Frontal cortex (tissue), 4 donors: ENCODE results near the gene CEMP1. TPM values are rescaled to one million over a fixed set of nuclear protein-coding genes. Genes with fewer than 3 reads are reported as not detected.
"Not testable (repeated sequence)": the region's sequence is repeated elsewhere in the genome, so short reads cannot be mapped to it uniquely, and the experiment has no call there.

Experiments used
- DNase-seq, 2 donors: peaks; one replicate each; pipeline ENCODE4 v3.0.0; 2012; ENCODE audit warnings: low spot score in 2 of 2
- FAIRE-seq: peaks from 2 replicates; lab custom pipeline; 2012; peaks lifted over from hg19 to GRCh38; lab: Jason Lieb, UNC
- total RNA-seq: library from RNA; depleted of rRNA; stranded (reverse); fragments of >200 nt; gene quantifications from one replicate; pipeline ENCODE4 v1.2.3, GENCODE V29; 2014
- donor health status: control.
- donor health status: control.
- donor health status: control.

The CEMP1 gene
- total RNA-seq, 1 donor from 2014 or later = 0.41 TPM

DNA sequence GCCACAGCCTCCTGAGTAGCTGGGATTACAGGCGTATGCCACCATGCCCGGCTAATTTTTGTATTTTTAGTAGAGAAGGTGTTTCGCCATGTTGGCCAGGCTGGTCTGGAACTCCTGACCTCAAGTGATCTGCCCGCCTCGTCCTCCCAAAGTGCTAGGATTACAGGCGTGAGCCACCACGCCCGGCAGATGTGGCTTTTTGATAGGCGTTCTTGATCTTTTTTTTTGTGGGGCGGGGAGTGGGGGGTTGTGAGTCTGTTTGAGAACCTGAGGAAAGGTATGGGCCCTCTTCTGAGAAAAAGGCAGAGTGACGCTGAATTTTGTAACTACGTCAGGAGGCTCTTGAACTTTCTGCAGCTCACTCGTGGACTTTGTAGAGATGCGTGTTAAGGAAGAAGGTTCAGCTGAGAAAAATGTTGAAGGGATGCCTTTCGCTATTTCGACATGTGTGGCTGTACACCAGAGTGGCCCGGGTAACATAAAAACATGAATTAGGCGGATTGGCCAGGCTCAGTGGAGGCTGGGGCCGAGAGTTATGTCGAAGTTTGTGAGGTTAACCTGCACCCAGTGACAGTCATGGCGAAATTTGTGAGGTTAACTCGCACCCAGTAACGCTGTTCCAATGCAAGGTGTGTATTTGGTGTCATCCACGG lies 8.1 kb upstream of the CEMP1 start:
- not testable (repeated sequence) for DNase-seq, FAIRE-seq

DNA sequence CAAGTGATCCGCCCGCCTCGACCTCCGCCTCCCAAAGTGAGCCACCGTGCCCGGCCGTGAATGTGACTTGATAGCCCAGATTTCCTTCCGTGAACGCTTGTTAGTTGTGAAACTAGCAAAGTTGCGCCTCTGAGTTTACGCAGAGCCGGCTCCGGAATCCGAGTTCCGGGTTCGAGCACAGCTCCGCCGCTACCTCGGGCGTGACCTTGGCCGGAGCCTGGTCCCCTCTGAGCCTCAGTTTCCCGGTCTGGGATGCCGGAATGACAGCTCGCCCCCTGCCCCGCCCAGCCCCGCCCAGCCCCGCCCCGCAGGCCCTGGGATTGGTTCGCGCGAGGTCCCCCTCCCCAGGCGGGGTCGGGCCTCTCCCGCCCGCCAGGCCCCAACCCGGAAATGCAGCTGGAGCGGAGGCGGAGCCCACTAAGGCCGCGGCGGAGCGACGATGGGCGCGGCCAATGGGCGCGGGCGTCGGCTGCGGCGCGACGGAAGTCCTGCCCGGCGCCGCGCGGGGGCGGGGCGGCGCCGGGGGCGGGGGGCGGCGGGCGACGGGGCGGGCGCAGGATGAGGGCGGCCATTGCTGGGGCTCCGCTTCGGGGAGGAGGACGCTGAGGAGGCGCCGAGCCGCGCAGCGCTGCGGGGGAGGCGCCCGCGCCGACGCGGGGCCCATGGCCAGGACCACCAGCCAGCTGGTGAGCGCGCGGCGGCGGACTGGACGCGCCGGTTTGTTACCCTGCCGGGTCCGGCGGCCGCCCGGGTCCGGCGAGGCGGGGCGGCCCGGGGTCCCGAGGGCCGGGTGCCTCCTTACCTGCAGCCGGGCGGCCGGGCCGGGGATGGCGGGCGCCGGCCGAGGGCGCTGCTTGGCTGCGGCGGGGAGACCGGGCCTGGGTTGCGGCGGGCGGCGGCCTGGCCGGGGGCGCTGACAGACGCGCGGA lies 6.5 kb upstream of the CEMP1 start, which contains the start of gene PDPK1:
PDPK1 (plus strand) TSS at position 571 of the 929 bp plus-strand sequence; CDS start at position 663, 92 bp downstream.
- FAIRE-seq = no peak
- DNase-seq = peak; percentile 98

DNA sequence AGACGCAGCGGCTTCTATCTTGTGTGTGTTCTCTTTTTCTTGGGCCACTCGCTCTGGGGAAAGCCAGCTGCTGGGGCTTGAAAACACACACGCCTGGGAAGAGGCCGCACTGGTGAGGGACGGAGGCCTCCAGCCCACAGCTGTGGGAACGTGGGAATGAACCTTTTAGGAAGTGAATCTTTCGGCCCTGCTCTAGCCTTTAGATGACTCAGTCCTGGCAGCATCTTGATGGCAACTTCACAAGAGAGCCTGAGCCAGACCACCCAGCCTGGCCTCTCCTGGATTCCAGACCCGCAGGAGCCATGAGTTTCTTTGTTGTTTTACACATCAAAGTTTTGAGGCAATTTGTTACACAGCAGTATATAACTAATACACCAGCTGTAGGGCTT lies 4.4 kb upstream of the CEMP1 start:
- FAIRE-seq (no peak), DNase-seq (no peak)

DNA sequence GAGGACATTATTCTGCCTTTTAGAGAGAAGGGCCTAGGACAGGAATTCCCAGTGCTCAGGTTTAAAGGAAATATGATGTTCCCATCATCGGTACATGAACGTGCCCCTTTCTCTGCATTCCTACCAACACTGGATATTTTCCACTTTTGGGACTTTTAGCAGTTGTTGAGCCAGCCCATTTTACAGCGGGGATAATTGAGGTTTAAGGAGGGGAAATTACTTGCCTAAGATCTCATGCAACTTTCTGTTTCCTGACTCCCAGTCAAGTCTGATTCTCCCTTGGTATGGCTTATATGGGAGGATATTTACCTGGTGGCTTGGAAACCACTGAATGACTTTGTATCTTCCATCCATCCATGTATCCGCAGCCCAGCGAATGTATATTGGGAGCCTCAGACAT lies 3.1 kb upstream of the CEMP1 start:
- DNase-seq, FAIRE-seq: not testable (repeated sequence)

DNA sequence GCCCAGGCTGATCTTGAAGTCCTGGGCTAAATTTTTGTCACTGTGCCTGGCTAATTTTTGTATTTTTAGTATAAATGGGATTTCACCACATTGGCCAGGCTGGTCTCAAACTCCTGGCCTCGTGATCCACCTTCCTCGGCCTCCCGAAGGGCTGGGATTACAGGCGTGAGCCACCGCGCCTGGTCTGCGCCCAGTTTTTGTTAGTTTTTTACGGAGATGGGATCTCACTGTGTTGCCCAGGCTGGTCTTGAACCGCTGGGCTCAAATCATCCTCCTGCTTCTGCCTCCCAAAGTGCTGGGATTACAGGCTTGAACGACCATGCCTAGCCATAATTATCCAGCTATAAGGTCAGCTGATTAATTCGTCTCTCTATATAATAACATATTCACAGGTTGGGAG lies 2.7 kb upstream of the CEMP1 start:
- no peak for FAIRE-seq
- no peak for DNase-seq

DNA sequence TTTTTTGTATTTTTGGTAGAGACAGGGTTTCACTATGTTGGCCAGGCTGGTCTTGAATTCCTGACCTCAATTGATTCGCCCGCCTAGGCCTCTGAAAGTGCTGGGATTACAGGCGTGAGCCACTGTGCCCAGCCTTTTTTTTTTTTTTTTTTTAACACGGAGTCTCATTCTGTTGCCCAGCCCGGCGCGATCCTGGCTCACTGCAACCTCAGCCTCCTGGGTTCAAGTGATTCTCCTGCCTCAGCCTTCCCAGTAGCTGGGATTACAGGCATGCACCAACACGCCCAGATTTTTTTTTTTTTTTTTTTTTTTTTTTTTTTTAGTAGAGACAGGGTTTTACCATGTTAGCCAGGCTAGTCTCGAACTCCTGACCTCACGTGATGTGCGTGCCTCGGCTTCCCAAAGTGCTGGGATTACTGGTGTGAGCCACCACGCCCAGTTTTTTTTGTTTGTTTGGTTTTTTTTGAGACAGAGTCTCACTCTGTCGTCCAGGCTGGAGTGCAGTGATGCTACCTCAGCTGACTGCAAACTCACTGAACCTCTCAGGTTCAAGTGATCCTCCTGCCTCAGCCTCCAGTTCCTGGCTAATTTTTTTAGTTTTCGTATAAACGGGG lies 2.0 kb upstream of the CEMP1 start:
- DNase-seq, FAIRE-seq: not testable (repeated sequence)

DNA sequence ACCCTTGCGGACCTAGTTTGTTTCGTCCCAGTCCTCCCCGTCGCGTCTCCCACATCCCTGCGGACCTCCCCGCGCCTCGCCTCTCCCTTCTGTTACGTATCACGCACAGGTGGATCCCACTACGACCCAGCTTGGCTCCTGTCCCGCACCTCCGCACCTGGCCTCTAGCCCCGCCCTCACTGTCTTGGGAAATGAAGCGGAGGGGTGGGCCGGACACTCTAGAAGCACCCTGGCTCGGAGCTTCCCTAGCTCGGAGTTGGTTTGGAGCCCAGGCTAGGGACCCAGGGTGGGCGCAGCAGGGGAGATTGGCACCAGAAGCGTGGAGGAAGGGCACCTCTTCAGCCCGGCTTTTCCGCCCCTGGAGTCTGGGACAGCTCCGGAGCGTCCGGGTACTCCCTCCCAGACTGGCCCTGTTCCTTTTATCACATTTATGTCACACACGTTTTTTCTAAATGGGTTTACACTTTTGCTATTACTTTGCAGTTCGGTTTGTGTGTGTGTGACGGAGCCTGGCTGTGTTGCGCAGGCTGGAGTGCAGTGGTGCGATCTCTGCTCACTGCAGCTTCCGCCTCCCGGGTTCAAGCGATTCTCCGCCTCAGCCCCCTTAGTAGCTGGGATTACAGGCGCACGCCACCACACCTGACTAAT lies 1.4 kb upstream of the CEMP1 start:
- DNase-seq = no peak
- no peak for FAIRE-seq

DNA sequence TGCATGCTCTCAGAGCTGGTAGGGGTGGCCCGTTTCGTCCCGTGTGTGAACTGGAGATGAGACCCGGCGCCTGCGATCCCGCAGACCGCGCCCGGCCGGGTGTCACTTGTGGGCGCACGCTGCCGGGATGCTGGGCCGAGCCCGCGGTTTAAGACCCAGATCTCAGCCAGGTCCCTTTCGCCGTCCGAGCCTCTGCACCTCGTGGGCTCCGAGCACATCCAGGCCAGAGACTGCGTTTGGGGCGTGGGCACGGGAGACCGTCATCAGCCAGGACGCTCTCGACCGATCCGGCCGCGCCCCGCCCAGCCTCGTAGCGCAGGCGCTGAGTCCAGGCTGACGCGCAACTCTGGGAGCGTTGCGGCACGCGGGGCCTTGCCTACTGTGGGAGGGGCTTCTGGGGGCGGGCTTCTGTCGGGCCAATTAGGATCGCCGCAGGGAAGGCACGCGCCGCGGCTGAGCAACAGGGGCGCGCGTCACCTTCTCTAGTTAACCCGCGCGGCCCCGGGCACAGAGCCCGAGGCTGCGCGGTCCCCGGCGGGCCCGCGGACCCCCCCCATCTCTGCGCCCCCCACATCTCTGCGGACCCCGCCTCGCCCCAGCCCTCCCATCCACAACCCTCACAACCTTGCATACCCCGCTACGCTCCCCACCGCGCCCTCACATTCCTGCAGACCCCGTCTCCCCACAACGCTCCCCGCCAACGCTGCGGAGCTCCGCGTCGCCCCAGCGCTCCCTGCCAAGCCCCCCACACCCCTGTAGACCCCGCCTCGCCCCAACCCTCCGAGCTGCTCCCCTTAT lies 687 bp upstream of the CEMP1 start:
- FAIRE-seq = no peak
- DNase-seq = peak; percentile 100

DNA sequence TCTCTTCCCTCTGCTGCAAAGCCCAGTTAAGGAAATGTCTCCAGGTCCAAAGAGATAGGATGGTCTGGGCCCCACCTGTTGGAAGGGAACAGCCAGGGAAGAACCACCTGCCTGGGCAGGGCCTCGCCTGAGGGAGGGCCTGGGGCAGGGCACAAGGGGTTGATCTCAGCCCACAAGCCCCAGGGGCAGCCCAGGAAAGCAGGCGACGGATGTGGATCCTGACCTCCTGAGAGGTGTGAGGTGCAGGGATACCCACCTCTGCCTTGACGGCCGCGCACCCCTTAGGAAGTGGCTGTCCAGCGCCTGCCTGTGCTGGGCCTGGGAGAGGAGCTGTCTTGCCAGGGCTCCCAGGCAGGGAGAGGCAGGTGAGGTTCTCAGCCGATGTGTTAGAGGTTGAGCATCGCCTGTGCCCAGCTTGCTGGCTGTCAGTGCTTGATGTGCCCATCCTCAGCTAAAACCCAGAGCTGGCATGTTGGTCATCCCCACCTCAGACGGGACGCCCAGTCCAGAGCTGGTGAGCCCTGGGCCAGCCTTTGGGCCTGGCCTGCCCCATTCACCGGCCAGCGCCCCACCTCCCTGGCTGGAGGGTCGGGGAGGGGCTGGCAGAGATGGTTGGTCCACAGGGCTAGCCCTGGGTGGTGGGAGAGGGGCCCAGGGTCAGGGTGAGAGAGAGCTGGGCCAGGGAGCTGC lies 434 bp downstream of the CEMP1 start:
- DNase-seq (no peak), FAIRE-seq (no peak)

DNA sequence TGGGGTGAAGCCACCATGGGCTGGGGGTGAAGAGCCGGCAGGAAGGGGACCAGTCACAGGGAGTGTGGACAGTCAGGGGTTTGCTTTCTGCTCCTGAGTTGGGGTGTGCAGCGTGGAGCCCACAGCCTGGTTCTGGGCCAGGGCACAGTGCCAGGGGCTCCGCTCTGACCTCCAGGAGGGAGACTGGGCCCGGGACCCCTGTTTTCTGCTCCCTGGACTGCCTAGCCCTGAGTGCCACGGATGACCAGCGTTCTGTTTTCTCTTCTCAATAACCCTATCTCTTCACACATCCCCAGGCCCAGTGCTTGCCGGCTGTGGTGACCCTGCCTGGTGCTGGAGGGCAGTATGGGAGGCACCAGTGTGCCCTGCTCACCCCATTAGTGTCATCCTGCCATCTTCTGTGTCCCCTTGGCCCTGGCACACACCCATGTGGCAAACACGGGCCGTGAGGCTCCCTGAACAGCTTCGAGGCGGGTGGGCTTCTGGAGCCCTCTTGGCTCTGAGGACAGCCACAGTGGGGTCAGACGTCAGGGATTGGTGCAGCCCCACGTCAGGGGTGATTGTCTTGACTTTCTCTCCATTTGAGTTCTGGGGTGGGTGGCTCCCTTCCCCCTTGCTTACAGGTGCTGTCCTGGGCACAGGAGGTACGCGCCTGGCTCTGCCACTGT lies 1.1 kb downstream of the CEMP1 start:
- DNase-seq (no peak), FAIRE-seq (no peak)

DNA sequence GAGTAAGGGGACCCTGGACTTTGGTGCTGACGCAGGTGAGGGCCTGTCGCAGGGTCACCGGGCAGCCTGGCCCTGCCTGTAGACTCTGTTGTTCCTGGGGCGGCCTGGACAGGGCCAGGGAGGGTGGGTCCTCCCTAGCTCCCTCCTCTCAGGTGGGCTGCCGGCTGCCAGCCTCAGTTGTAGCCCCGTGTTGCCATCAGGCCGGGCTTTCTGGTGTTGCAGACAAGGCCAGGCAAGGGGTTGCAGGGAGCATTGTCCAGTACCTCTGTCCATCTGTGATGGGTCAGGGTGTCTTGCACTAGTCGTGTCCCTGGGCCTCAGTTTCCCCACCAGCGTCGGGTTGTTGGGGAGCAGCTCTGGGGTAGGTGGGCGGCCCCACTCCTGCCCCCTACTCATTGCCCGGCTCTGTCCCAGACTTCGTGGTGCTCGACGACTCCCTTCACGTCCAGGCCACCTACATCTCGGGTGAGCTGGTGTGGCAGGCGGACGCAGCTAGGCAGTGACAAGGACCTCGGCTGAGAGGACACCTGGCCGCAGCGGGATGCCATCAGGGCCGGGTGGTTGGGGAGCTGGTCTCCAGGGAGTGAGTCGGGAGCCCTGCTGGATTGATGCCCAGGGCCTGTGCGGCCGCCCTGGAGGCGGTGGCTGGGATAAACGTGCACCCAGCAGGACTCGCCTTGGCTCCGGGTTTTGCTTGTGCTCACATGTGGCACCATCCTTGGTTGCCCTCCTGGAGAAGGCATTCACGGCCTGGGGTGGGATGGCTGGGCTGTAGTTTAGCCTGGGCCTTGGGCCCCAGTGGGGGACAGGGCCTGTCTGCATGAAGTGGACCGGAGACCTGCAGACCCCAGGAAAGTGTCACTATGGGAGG lies 1.9 kb downstream of the CEMP1 start:
- DNase-seq (no peak), FAIRE-seq (no peak)

DNA sequence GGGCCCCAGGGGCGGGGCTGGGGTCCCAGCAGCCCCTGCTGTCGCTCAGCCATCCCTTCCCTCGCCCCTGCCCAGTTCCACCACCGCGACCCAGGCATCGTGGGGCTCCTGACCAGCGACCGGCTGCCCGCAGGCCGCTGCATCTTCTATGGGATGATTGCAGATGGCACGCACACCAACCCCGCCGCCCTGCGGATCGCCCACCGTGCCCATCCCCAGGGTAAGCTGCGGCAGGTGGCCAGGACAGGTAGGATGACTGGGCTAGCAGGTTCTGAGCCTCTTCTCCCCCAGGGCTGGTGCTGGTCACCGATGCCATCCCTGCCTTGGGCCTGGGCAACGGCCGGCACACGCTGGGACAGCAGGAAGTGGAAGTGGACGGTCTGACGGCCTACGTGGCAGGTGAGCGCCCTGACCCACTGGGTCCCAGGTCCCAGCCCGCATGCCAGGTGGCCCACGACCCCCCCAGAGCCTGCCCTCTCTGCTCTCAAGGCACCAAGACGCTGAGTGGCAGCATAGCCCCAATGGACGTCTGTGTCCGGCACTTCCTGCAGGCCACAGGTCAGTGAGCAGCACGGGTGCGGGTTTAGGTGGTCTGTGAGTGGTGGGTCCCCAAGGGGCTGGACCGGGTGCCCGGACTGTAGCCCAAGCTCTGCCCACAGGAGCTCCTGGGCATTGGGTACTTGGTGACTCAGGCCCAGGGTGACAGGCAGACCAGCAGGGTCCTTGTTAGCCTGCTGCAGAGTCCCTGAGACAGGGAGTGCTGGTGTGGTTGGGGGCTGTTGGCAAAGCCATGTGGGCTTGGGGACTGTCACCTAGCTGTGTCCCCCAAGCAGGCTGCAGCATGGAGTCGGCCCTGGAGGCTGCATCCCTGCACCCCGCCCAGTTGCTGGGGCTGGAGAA lies 2.8 kb downstream of the CEMP1 start:
- FAIRE-seq (no peak), DNase-seq (no peak)

DNA sequence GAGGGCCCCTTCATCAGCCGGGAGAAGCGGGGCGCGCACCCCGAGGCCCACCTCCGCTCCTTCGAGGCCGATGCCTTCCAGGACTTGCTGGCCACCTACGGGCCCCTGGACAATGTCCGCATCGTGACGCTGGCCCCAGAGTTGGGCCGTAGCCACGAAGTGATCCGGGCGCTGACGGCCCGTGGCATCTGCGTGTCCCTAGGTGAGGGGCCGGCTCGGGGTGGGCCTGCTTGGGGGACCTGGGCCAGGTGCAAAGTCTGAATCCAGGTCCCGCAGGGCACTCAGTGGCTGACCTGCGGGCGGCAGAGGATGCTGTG lies 3.5 kb downstream of the CEMP1 start:
- FAIRE-seq (no peak), DNase-seq (no peak)

DNA sequence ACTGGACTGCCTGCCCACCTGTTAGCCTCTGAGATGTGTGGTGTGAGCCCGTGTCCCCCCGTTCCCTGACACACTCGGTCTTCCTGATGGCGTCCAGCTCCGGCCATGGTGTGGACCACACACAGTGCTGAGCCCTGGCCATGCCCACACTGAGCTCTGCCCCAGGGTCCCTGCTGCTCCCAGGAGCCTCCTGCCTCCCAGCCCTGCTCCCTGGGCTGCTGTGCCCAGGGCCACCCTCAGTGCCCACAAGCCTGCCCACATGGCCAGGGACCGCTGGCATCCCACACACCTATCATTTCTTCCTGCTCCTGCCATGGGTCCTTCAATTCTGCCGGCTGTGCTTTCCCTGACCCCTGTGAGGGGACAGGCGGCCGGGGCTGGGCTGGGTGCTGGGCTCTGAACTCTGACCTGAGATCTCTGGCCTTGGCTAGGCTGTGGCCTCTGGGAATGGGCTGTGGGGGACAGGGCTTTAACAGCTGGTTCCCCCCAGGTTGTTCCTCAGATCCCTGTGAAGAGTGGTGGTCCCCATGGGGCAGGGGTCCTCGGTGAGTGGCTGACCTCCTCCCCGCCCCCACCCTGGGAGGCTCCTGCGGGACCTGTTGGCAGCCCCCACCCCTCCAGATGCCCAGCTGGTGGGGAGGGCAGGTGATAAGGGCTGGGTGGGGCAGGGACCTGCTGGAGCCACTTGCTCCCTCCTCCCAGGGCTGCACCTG lies 4.0 kb downstream of the CEMP1 start:
- FAIRE-seq (no peak), DNase-seq (no peak)

DNA sequence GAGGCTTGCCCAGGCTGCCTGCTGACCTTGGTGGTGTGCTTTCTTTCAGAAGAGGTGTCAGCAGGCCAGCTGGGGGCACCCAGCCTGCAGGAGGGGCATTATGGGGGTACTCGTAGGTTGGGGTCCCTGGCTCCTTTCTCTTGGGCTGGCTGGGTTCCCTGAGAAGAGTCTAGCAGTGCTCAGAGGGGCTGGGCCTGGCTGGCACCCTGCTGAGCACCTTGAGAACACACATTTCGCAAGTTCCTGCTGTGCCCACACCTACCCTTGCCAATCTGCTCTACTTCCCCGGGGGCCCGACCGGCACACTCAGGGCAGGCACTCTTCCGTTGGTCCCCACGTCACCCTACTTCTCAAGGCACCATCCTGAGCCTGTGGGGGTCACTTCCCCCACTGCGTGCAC lies 5.1 kb downstream of the CEMP1 start:
- FAIRE-seq = no peak
- no peak for DNase-seq

DNA sequence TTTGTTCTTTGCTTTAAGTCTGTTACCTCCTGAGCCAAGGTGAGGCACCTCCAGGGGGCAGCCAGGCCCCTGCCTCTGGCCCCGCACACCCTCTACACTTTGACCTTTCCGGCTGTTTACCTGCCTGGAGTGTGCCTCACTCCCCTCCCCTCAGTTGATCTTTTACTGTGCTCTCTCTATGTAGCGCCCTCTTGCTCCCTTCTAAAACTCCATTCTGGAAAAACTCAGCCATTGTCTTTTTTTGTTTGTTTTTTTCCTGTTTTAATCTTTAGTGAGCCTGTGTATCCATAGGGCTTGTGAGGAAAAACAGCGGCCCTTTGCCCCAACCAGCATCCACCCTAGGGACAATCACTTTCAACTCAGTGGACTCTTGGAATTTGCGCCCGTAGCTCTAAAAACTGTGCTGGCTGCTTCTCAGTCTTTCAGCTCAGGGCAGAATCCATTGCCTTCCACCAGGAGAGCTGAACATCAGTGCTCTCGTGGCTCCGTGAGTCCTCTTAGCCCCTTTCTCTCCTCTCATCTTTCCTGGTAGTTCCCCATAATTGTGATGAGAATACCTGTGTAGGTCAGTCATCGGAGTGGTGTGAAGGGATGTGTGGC lies 6.8 kb downstream of the CEMP1 start:
- DNase-seq (no peak), FAIRE-seq (no peak)
